HG03442 (cell line): ENCODE measurements around the gene CGB8.
"Not testable (repeated sequence)": the region's sequence is repeated elsewhere in the genome, so short reads cannot be mapped to it uniquely, and the experiment has no call there.

ENCODE experiments used
- ATAC-seq: cut with Tn5 transposase; IDR thresholded peaks from one replicate; pipeline ENCODE4 v1.9.1; 2021; ENCODE audit warnings: mild to moderate bottlenecking, moderate library complexity; ENCODE audit not compliant: unreplicated experiment

Gene CGB8

GRCh38 chr19:49064768-49065611 is 16.1 kb upstream of the CGB8 start, which contains the start of gene NTF4:
Gene NTF4 (minus strand): TSS chr19:49064818. CDS start chr19:49061997, 2,821 bp downstream.
- no peak for ATAC-seq

DNA sequence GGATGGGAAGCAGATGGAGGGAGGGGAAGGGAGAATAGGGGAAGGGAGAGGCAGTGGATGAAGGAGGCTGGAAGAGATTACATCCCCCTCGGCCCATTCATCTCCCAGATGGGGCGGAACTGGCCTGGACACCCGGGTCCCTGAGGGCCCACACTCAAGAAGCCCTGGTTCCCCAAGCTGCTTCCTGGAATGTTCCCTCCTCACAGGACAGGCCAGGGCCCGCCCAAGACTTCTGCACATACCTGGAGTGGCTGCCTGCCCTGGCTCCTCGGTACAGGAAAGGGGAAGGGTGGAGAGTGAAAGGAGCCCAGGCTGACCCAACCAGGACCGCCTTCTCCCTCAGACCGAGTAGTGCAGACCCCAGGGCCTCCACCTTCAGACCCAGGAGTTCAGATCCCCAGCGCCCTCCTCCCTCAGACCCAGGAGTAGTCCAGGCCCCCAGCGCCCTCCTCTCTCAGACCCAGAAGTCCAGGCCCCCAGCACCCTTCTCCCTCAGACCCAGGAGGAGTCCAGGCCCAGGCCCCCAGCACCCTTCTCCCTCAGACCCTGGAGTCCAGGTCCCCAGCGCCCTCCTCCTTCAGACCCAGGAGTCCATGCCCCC is 15.2 kb upstream of the CGB8 start:
- no peak for ATAC-seq

- ATAC-seq = no peak
These were observed 12.5 kb upstream of the CGB8 start for GRCh38 chr19:49061445-49061844.

DNA sequence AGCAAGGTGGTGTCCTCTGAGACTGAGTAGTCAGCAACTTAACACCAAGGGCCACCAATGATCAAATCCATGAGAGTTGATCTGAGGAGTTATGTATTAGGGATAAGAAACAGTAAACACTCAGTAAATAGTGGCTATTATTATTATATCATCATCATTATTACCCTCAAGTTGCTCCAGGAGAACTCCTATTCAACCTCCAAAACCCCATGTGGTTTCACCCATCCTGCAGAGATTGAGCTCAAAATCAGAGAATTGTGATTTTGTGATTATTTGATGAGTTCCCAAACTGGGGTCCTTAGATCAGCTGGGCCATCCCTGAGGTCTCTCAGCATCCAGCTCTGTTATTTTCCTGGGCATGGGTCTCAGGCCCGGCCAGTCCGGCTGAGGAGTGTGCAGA is 12.1 kb upstream of the CGB8 start:
- ATAC-seq = no peak

GRCh38 chr19:49059053-49059452 is 10.1 kb upstream of the CGB8 start:
- no peak for ATAC-seq

DNA sequence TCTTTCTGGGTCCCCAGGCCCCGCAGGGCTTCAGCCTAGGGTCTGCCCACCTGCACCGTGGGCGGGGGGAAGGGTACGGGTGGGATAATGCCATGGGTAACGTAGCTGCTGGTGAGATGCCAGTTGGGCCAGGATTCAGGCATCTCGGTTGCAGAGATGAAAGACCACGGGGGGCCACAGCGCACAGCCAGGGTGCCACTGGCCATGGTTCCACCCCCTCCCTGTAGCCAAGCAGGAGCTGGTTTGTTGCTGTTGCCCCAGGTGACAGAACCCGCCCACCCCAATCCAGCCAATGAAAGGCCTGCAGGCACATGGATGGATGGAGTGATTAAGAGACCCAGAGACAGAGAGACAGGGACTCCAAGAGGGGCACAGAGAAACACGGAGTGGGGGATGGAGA is 9.7 kb upstream of the CGB8 start:
- no peak for ATAC-seq

GRCh38 chr19:49057636-49058234 is 8.8 kb upstream of the CGB8 start, which contains the start of gene CGB7:
Gene CGB7 (minus strand): TSS chr19:49057749. CDS start chr19:49055375, 2,374 bp downstream.
- no peak for ATAC-seq

GRCh38 chr19:49056902-49057596 is 8.1 kb upstream of the CGB8 start:
- ATAC-seq = not testable (repeated sequence)

GRCh38 chr19:49056101-49056901 is 7.4 kb upstream of the CGB8 start:
- ATAC-seq = no peak

DNA sequence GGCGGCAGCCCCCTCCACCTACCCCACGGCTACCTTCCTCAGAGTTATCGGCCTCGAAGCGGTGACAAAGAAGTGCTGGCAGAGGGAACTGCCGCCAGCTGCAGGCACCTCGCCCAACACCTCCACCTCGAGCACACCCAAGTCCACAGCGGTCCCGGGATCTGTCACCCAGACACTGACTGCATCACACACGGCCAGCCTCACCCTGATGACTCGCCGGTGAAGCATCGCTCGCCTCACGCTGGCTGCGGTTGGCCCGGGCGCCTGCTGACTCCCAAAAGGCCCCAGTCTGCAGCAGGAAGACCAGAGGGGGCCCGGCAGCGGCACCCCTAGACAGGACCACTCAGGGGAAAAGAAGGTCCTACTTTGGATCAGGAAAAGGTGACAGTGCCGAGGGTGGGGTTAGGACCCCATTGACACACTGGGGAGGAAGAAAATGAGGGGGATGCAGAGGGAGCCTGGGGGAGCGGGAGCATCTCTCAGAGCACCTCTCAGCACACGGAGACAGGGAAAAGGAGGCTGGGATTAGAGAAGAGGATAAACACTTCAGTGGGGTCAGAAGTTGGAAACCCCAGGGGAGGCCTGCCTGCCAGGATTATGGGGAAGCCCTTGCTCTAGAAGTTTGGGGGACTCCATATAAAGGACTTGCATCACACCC is 1.6 kb upstream of the CGB8 start:
- not testable (repeated sequence) for ATAC-seq

- ATAC-seq = not testable (repeated sequence)
These were observed 923 bp upstream of the CGB8 start for GRCh38 chr19:49049834-49050233.

- ATAC-seq = not testable (repeated sequence)
These were observed 5.4 kb downstream of the CGB8 start, which contains the start of gene CGB5 for GRCh38 chr19:49043548-49043947. Gene CGB5 (plus strand): TSS chr19:49043848. CDS start chr19:49044210, 362 bp downstream.

DNA sequence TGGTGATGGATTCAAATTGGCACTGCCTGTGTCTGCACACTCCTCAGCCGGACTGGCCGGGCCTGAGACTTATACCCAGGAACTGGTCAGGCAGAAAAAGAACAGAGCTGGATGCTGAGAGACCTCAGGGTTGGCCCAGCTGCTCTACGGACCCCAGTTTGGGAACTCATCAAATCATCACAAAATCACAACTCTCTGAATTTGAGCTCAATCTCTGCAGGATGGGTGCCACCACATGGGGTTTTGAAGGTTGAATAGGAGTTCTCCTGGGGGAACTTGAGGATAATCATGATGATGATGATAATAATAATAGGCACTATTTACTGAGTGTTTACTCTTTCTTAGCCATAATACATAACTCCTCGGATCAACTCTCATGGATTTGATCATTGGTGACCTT is 6.2 kb downstream of the CGB8 start:
- ATAC-seq = not testable (repeated sequence)

DNA sequence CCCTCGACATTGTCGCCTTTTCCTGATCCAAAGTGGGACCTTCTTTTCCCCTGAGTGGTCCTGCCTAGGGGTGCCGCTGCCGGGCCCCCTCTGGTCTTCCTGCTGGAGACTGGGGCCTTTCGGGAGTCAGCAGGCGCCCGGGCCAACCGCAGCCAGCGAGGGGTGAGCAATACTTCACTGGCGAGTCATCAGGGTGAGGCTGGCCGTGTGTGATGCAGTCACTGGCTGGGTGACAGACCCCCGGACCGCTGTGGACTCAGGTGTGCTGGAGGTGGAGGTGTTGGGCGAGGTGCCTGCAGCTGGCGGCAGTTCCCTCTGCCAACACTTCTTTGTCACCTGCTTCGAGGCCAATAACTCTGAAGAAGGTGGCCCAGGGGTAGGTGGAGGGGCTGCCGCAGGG is 6.7 kb downstream of the CGB8 start:
- ATAC-seq = no peak

GRCh38 chr19:49039736-49040135 is 9.2 kb downstream of the CGB8 start:
- ATAC-seq = not testable (repeated sequence)

DNA sequence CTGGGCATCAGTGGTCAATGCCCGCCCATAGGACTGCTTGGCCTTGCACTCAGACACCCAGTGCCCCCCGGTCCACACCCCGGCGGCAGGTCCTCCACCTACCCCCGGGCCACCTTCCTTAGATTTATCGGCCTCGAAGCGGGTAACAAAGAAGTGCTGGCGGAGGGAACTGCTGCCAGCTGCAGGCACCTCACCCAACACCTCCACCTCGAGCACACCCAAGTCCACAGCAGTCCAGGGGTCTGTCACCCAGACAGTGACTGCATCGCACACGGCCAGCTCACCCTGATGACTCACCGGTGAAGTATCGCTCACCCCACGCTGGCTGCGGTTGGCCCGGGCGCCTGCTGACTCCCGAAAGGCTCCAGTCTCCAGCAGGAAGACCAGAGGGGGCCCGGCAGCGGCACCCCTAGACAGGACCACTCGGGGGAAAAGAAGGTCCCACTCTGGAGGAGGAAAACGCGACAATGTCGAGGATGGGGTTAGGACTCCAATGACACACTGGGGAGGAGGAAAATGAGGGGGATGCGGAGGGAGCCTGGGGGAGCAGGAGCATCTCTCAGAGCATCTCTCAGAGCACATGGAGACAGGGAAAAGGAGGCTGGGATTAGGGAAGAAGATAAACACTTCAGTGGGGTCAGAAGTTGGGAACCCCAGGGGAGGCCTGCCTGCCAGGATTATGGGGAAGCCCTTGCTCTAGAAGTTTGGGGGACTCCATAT is 10.2 kb downstream of the CGB8 start:
- not testable (repeated sequence) for ATAC-seq

- ATAC-seq = not testable (repeated sequence)
These were observed 10.8 kb downstream of the CGB8 start for GRCh38 chr19:49038111-49038510.

GRCh38 chr19:49036815-49037214 is 12.1 kb downstream of the CGB8 start, which contains the start of gene CGB1:
Gene CGB1 (minus strand): TSS chr19:49036895. CDS start chr19:49036711, 184 bp downstream.
- not testable (repeated sequence) for ATAC-seq
